PFSK-1 (cell line): Measurements from ENCODE around the gene LCMT1.

Source experiments
- FOXP2 ChIP-seq: optimal IDR thresholded peaks from 2 replicates; pipeline ENCODE3; 2011; ENCODE audit warnings: borderline replicate concordance, control low read depth, inconsistent platforms; ENCODE audit not compliant: insufficient read depth; ENCODE audit errors: extremely low read length, extremely low read depth
- POLR2AphosphoS5 ChIP-seq: IDR thresholded peaks from 2 replicates; pipeline ENCODE4 v1.6.1; 2012; ENCODE audit warnings: low read depth, mild to moderate bottlenecking, control low read depth, low read length, moderate library complexity
- SIN3A ChIP-seq: IDR thresholded peaks from 2 replicates; pipeline ENCODE4 v1.6.1; 2012; ENCODE audit warnings: mild to moderate bottlenecking, low read length, moderate library complexity, borderline replicate concordance; ENCODE audit not compliant: insufficient read depth
- TAF1 ChIP-seq: IDR thresholded peaks from 2 replicates; pipeline ENCODE4 v1.6.1; 2012; ENCODE audit warnings: low read length, control low read depth, borderline replicate concordance; ENCODE audit not compliant: insufficient read depth

DNA sequence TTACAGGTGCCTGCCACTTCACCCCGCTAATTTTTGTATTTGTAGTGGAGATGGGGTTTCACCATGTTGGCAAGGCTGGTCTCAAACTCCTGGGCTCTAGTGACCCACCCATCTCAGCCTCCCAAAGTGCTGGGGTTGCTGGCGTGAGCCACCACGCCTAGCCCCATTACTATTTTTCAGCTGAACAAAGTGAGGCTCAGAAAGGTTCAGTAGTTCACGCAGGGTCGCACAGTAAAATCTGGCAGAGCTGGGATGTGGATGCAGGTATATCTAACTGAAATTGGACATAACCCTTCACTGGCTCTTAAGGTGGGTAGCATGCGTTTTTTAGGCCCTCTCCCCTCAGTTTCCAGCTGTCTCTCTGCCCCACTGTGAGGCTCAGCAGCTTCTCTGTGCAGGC lies 112.4 kb downstream of the LCMT1 start:
- TF ChIP-seq POLR2AphosphoS5 = no peak
- TF ChIP-seq TAF1 = no peak
- no peak for TF ChIP-seq SIN3A
- TF ChIP-seq FOXP2 = no peak
